Measurements from ENCODE around the gene S100G.

The S100G gene

GRCh38 chrX:16651391-16652024, 1.6 kb downstream of the S100G start:
- DNase-seq: no peak

DNA sequence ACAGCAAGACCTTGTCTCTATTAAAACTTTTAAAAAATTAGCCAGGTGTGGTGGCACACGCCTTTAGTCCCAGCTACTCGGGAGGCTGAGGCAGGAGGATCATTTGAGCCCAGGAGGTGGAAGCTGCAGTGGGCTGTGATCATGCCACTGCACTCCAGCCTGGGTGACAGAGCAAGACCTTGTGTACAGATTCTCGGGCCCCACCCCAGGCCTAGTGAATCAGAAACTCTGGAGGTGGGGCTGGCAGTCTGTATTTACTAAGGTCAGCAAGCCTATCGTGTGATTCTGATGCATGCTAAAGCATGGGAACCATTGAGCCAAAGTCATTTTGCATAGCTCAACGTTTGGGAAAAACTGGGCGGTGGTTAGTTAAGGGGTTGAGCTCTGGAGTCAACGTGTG, 3.5 kb downstream of the S100G start:
- no peak for DNase-seq

GRCh38 chrX:16654093-16654492, 4.1 kb downstream of the S100G start:
- no peak for DNase-seq

GRCh38 chrX:16658284-16658683, 8.3 kb downstream of the S100G start:
- no peak for DNase-seq

- DNase-seq: no peak
Measured at GRCh38 chrX:16659321-16659720, 9.4 kb downstream of the S100G start.

GRCh38 chrX:16661495-16661894, 11.5 kb downstream of the S100G start:
- no peak for DNase-seq

GRCh38 chrX:16662402-16662801, 12.4 kb downstream of the S100G start:
- no peak for DNase-seq

DNA sequence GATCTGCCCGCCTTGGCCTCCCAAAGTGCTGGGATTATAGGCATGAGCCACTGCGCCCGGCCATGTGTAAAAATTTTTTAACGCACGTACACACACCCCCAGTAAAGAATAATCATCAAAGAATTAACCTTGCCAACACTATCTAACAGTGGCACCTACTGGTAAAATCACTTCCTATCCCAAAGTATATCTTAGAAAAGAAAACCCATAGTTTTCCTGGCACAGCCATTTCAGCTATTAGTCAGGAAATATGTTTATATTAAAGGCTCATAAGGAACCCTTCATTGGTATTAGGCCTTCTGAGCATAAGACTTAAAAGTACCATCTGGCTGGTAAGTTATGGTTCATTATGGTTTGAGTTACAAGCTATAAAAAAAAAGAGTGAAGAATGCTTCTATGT, 14.1 kb downstream of the S100G start:
- no peak for DNase-seq

GRCh38 chrX:16664626-16665025, 14.7 kb downstream of the S100G start:
- peak; percentile 18 for DNase-seq

DNA sequence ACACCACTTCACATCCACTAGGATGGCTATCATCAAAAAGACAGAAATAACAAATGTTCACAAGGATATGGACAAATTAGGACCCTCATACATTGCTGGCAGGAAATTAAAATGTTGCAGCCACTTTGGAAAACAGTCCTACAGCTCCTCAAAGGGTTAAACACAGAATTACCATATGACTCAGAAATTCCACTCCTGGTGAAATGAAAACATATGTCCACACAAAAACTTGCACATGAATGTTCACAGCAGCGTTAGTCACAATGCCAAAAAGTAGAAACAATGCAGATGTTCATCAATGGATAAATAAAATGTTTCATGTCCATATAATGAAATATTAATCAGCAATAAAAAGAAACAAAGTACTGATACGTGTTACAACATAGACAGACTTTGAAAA, 15.1 kb downstream of the S100G start:
- no peak for DNase-seq

GRCh38 chrX:16666541-16666940, 16.6 kb downstream of the S100G start:
- DNase-seq: no peak

- peak; percentile 72 for DNase-seq
Measured at GRCh38 chrX:16671005-16671404, 21.0 kb downstream of the S100G start.

GRCh38 chrX:16678689-16679088, 28.7 kb downstream of the S100G start:
- DNase-seq: no peak

DNA sequence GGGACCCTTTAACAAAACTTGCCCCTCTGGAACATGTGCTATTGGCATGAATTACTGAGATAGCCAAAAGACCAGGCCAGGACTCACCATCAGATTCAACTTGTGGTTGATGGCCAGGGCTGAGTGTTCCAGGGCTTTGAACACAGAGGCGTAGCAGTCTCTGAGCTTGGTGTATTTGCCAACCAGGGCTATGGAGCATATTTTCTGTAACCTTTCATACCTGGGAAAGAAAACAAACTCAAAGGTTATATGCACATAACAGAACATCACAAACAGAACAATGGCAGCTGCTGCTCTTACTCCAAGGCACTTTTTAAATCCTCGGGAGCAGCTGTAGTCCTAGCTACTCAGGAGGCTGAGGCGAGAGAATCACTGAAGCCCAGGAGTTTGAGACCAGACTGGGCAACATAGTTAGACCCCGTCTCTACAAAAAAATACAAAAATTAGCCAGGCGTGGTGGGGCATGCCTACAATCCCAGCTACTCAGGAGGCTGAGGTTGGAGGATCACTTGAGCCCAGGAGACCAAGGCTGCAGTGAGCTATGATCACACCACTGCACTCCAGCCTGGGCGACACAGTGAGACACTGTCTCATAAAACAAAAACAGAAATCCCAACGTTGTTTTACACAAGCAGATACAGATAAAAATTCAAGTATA, 33.2 kb downstream of the S100G start:
- no peak for DNase-seq

GRCh38 chrX:16687514-16687913, 37.6 kb downstream of the S100G start:
- no peak for DNase-seq

- peak; percentile 64 for DNase-seq
Measured at GRCh38 chrX:16695079-16695676, 45.2 kb downstream of the S100G start.

- DNase-seq: no peak
Measured at GRCh38 chrX:16696956-16697355, 47.0 kb downstream of the S100G start.

- DNase-seq: no peak
Measured at GRCh38 chrX:16699389-16699788, 49.4 kb downstream of the S100G start.

DNA sequence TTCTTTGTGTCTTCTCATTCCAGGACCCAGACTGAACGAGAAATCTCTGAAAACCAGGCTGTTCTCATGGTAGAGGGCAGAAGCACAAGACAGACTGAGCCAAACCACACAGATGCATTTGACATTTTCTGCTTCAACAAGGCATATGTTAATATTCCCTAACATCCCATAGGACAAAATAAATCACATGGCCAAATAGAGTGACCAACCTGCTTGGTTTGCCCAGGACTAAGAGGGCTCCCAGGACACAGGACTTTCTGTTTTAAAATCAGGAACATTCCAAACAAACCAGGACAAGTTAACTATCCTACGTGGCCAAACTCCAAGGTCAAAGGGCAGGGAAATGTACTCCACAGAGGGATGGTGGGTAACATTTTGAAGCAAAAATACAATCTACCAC, 50.8 kb downstream of the S100G start:
- no peak for DNase-seq

DNA sequence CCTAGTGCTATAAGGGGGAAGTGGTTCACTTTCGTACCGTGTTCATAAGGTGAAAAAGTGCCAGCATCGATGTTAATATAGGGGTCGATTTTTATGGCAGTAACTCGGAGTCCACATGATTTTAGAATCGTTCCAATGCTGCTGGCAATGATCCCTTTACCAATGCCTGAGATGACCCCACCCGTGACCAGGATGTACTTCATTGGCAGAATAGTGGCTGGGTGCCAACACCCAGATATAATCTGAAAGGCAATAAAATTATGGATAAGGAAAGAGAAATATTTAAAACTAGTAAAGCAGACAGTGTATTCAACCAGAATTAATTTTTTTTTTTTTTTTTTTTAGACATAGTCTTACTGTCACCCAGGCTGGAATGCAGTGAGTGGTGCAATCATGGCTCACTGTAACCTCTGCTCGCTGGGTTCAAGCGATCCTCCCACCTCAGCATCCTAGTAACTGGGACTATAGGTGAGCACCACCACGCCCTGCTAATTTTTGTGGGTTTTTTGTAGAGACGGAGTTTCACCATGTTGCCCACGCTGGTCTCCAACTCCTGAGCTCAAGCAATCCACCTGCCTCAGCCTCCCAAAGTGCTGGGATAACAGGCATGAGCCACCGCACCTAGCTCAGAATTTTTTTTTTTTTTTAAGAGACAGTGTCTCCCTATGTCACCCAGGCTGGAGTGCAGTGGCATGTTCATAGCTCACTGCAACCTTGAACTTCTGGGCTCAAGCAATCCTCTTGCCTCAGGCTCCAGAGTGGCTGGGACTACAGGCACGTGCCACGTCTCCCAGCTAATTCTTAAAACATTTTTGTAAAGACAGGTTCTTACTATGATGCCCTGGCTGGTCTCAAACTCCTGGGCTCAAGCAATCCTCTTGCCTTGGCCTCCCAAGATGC, 53.0 kb downstream of the S100G start:
- no peak for DNase-seq

All from hematopoietic multipotent progenitor cell treated with erythropoietin and hydrocortisone succinate and interleukin-3 and kit ligand, for 6 days (in vitro differentiated cells).